ENCODE data around the gene MAD2L1BP.

DNA sequence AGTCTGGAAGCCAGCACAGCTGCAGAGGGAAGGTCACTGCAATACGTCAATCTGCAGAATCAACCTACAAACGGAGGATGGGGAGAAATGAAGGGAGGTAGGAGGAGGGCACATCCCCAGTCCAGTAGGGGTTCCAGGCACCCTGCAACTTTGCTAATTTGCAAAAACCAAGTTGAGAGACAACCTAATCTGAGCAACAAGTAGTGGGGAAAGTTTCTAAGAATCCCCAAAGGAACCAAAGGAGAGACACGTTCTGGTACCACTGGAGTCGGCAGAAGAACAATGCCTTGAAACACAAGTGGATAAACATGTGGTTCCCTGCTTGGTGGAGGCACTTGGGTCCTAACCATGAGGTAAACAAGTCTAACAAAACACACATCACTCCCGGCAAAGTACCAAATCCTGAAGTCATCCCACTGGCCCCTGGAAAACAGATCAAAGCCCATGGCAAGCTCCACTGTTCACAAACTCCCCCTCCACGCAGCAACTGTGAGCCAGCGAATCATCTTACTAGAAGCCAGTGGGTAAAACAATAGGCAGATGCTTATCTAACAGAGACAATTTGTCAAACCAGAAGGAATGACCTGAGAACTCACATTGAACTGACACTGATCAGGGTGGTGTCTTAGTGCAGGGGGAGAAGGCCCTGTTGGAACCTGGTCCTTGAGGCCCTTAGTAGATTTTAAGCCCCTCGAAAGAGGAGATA is 47.2 kb downstream of the MAD2L1BP start:
- TF ChIP-seq, protein P1, sequence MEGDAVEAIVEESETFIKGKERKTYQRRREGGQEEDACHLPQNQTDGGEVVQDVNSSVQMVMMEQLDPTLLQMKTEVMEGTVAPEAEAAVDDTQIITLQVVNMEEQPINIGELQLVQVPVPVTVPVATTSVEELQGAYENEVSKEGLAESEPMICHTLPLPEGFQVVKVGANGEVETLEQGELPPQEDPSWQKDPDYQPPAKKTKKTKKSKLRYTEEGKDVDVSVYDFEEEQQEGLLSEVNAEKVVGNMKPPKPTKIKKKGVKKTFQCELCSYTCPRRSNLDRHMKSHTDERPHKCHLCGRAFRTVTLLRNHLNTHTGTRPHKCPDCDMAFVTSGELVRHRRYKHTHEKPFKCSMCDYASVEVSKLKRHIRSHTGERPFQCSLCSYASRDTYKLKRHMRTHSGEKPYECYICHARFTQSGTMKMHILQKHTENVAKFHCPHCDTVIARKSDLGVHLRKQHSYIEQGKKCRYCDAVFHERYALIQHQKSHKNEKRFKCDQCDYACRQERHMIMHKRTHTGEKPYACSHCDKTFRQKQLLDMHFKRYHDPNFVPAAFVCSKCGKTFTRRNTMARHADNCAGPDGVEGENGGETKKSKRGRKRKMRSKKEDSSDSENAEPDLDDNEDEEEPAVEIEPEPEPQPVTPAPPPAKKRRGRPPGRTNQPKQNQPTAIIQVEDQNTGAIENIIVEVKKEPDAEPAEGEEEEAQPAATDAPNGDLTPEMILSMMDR (IDR thresholded peaks at IDR 0.05): no peak
- TF ChIP-seq ZFX (IDR thresholded peaks at IDR 0.05; ENCODE audit: borderline replicate concordance): no peak

Measured in 22Rv1 (cell line).